ENCODE data around the gene SPG7. TPM values are rescaled to one million over a fixed set of nuclear protein-coding genes. Genes with fewer than 3 reads are reported as not detected.

Gene SPG7
- total and polyA plus RNA-seq, 9 of the 15 experiments (the other 6 are each of a cell fraction or from before 2014, with no cell fraction given) = 5.8 to 89.1 (median 49.4) TPM

DNA sequence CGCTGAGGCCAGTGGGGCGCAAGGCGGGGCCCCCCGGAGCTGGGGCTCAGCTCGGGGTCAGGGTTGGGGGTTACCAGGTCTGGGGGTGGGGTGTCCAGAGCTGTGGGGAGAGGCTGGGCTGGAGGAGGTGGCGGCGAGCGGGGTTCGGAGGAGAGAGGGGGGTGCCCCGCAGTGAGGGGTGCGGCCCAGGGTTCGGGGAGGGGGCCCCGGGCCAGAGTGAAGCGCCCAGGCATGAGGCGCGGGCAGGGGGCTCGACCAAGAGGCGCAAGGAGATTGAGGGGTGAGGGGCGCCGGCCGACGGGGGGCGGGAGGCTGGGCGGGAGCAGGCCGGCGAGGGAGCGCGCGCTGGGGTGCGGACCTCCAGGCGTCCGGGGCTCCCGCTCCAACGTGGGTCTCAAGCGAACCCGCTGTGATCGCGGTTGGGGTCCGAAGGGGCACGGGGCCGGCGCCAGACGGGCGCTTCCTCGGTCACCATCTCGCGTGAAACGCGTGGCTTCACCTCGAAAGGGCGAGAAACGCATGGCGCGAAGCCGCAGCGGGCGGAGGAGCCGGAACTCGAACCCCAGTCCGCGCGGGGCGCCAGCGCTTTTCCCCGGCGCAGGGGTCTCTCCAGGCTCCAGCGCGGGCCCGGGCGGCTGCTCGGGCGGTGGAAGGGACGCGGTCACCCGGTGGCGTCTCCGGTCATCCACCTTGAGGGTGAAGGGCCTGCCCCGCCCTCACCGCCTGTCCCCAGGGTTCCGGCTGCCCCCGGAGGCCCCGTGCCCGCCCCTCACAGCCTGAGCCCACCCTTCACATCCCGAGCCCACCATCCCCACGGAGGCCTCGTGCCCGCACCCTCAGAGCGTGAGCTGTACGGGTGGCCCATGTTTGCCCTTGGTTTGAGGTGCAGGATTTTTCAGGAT lies 68.2 kb downstream of the SPG7 start (continued):
- TF ChIP-seq, protein P1, sequence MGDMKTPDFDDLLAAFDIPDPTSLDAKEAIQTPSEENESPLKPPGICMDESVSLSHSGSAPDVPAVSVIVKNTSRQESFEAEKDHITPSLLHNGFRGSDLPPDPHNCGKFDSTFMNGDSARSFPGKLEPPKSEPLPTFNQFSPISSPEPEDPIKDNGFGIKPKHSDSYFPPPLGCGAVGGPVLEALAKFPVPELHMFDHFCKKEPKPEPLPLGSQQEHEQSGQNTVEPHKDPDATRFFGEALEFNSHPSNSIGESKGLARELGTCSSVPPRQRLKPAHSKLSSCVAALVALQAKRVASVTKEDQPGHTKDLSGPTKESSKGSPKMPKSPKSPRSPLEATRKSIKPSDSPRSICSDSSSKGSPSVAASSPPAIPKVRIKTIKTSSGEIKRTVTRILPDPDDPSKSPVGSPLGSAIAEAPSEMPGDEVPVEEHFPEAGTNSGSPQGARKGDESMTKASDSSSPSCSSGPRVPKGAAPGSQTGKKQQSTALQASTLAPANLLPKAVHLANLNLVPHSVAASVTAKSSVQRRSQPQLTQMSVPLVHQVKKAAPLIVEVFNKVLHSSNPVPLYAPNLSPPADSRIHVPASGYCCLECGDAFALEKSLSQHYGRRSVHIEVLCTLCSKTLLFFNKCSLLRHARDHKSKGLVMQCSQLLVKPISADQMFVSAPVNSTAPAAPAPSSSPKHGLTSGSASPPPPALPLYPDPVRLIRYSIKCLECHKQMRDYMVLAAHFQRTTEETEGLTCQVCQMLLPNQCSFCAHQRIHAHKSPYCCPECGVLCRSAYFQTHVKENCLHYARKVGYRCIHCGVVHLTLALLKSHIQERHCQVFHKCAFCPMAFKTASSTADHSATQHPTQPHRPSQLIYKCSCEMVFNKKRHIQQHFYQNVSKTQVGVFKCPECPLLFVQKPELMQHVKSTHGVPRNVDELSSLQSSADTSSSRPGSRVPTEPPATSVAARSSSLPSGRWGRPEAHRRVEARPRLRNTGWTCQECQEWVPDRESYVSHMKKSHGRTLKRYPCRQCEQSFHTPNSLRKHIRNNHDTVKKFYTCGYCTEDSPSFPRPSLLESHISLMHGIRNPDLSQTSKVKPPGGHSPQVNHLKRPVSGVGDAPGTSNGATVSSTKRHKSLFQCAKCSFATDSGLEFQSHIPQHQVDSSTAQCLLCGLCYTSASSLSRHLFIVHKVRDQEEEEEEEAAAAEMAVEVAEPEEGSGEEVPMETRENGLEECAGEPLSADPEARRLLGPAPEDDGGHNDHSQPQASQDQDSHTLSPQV (IDR thresholded peaks at IDR 0.05) = 0 out of 2 replicates have a peak, but pooled peaks have one; percentile 25
- TF ChIP-seq L3MBTL2 (IDR thresholded peaks at IDR 0.05) (peak; percentile 65), RBFOX2 (IDR thresholded peaks at IDR 0.05; ENCODE audit: low read depth, low read length) (peak; percentile 45), CBX1 (IDR thresholded peaks at IDR 0.05; ENCODE audit: low read depth) (0 out of 2 replicates have a peak, but pooled peaks have one; percentile 10), CHD2 (IDR thresholded peaks at IDR 0.05; ENCODE audit: low read depth, low read length) (peak; percentile 28; the same call in 1 of the 2 replicates), GABPB1 (CRISPR knock-in tag; IDR thresholded peaks at IDR 0.05) (0 out of 2 replicates have a peak, but pooled peaks have one; percentile 23), NR2C2 (CRISPR knock-in tag; IDR thresholded peaks at IDR 0.05) (no peak), NR2C2 (tag; IDR thresholded peaks at IDR 0.05) (no peak), STAT5B (CRISPR knock-in tag; IDR thresholded peaks at IDR 0.05) (no peak), HMGN3 (IDR thresholded peaks at IDR 0.05; ENCODE audit: borderline replicate concordance, extremely low read depth, insufficient read length, low read depth, low read length) (peak; percentile 49)
- TF ChIP-seq, protein P2, sequence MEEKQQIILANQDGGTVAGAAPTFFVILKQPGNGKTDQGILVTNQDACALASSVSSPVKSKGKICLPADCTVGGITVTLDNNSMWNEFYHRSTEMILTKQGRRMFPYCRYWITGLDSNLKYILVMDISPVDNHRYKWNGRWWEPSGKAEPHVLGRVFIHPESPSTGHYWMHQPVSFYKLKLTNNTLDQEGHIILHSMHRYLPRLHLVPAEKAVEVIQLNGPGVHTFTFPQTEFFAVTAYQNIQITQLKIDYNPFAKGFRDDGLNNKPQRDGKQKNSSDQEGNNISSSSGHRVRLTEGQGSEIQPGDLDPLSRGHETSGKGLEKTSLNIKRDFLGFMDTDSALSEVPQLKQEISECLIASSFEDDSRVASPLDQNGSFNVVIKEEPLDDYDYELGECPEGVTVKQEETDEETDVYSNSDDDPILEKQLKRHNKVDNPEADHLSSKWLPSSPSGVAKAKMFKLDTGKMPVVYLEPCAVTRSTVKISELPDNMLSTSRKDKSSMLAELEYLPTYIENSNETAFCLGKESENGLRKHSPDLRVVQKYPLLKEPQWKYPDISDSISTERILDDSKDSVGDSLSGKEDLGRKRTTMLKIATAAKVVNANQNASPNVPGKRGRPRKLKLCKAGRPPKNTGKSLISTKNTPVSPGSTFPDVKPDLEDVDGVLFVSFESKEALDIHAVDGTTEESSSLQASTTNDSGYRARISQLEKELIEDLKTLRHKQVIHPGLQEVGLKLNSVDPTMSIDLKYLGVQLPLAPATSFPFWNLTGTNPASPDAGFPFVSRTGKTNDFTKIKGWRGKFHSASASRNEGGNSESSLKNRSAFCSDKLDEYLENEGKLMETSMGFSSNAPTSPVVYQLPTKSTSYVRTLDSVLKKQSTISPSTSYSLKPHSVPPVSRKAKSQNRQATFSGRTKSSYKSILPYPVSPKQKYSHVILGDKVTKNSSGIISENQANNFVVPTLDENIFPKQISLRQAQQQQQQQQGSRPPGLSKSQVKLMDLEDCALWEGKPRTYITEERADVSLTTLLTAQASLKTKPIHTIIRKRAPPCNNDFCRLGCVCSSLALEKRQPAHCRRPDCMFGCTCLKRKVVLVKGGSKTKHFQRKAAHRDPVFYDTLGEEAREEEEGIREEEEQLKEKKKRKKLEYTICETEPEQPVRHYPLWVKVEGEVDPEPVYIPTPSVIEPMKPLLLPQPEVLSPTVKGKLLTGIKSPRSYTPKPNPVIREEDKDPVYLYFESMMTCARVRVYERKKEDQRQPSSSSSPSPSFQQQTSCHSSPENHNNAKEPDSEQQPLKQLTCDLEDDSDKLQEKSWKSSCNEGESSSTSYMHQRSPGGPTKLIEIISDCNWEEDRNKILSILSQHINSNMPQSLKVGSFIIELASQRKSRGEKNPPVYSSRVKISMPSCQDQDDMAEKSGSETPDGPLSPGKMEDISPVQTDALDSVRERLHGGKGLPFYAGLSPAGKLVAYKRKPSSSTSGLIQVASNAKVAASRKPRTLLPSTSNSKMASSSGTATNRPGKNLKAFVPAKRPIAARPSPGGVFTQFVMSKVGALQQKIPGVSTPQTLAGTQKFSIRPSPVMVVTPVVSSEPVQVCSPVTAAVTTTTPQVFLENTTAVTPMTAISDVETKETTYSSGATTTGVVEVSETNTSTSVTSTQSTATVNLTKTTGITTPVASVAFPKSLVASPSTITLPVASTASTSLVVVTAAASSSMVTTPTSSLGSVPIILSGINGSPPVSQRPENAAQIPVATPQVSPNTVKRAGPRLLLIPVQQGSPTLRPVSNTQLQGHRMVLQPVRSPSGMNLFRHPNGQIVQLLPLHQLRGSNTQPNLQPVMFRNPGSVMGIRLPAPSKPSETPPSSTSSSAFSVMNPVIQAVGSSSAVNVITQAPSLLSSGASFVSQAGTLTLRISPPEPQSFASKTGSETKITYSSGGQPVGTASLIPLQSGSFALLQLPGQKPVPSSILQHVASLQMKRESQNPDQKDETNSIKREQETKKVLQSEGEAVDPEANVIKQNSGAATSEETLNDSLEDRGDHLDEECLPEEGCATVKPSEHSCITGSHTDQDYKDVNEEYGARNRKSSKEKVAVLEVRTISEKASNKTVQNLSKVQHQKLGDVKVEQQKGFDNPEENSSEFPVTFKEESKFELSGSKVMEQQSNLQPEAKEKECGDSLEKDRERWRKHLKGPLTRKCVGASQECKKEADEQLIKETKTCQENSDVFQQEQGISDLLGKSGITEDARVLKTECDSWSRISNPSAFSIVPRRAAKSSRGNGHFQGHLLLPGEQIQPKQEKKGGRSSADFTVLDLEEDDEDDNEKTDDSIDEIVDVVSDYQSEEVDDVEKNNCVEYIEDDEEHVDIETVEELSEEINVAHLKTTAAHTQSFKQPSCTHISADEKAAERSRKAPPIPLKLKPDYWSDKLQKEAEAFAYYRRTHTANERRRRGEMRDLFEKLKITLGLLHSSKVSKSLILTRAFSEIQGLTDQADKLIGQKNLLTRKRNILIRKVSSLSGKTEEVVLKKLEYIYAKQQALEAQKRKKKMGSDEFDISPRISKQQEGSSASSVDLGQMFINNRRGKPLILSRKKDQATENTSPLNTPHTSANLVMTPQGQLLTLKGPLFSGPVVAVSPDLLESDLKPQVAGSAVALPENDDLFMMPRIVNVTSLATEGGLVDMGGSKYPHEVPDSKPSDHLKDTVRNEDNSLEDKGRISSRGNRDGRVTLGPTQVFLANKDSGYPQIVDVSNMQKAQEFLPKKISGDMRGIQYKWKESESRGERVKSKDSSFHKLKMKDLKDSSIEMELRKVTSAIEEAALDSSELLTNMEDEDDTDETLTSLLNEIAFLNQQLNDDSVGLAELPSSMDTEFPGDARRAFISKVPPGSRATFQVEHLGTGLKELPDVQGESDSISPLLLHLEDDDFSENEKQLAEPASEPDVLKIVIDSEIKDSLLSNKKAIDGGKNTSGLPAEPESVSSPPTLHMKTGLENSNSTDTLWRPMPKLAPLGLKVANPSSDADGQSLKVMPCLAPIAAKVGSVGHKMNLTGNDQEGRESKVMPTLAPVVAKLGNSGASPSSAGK (IDR thresholded peaks at IDR 0.05) = peak; percentile 81
